Erythroblast (primary cell): Measurements from ENCODE around the gene RPL10A.
"Not testable (repeated sequence)": the region's sequence is repeated elsewhere in the genome, so short reads cannot be mapped to it uniquely, and the experiment has no call there.

Experiments
- DNase-seq, 2 experiments: peaks; one replicate each; lab custom pipeline; 2025; lab: John Stamatoyannopoulos, UW
- GATA1 ChIP-seq: IDR thresholded peaks from 2 replicates; pipeline ENCODE4 v1.6.1; 2011; ENCODE audit warnings: low read depth, mild to moderate bottlenecking, control low read depth, low read length, moderate library complexity
- POLR2A ChIP-seq: IDR thresholded peaks from 2 replicates; pipeline ENCODE4 v1.6.1; 2011; ENCODE audit warnings: mild to moderate bottlenecking, low read length

The RPL10A gene

DNA sequence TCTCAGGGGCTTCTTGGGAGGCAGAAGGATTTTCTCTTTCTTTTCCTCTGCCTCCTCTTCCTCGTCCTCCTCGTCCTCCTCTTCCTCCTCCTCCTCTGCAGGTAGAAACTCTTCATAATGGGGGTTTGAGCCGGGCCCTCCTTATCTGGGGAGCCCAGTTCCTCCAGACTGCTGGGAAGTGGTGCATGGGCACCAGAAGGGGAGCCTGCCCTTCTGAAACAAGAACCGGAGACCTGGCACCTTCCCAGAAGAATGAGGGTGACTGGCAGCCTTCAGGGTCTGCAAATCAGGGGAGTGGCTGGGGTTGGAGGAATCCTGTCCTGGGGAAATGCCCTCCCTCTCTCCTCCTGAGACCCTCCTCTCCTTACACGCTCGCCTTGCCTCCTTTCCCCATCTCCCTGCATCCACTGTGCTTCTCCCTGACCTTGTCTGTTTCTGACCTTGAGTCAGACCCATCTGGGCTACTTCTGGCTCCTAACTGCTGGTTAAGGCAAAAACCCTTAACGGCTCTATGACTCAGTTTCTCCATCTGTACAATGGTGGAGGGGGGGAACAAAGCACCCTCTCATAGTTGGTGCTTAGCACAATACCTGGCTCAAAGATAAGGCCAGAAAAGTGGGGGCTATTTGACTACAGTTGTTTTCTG lies 42.8 kb downstream of the RPL10A start:
- TF ChIP-seq GATA1 (no peak), POLR2A (no peak)
- no peak for DNase-seq

DNA sequence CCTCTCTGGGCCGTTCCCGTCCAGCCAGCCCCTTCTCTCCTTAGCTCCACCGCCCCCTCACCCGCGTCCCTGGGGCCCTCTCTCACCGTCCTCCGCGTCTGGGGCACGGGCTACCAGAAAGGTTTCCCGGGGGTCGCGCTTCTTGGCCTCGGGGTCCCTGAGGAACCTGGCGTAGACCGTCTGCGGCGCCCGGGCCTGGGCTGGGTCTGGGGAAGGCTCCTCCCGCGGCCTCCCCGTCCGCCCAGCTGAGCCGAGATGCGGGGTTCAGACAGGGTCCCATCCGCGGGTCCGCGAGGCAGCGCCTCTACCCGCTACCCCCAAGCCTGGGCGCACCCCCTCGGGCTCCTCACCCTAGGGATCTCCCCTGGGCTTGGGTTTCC lies 43.4 kb downstream of the RPL10A start:
- DNase-seq, result no peak
- TF ChIP-seq POLR2A (no peak), GATA1 (no peak)

DNA sequence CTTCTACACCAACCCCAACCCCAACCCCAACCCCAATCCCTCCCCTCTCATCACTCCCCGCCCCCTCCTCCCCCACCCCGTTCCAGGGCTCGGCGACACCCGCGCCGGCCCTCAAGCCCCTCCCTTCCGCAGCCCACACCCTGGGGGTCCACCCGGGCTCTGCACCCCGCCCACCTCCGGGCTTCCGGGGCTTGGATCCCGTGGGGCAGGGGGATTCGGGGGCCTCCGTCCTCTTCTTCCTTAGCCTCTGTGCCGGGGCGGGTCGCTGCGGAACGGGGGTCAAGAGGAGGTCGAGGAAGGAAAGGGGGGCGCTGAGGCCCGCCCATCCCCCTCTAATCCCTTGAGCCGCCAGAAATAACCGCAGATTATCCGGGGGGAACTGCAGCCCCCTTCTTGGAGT lies 43.8 kb downstream of the RPL10A start:
- no peak for TF ChIP-seq GATA1
- TF ChIP-seq POLR2A, result no peak
- no peak for DNase-seq

DNA sequence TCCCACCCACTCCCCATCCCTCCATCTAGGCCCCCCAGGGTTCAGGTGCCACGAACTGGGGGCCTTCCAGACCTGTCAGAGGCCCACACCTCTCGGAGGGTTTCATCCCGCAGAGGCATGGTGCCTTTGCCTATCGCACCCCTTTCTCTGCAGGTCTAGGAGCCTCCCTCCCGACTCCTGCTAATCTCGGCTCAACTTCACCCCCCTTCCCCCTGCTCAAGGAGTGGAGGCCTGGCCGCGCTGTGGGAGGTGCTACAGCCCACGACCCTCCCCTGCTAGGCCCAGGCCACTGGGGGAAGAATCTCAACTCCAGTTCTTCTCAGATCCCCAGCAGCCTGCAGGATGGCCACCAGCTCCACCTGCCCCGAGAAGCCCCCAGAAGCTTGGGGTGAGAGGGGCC lies 44.5 kb downstream of the RPL10A start, which contains the start of gene TULP1:
Gene TULP1 (minus strand): TSS at position 157 of the 400 bp plus-strand sequence. CDS start 38 bp downstream, at position 119.
- TF ChIP-seq POLR2A, result no peak
- TF ChIP-seq GATA1, result no peak
- DNase-seq, result no peak

DNA sequence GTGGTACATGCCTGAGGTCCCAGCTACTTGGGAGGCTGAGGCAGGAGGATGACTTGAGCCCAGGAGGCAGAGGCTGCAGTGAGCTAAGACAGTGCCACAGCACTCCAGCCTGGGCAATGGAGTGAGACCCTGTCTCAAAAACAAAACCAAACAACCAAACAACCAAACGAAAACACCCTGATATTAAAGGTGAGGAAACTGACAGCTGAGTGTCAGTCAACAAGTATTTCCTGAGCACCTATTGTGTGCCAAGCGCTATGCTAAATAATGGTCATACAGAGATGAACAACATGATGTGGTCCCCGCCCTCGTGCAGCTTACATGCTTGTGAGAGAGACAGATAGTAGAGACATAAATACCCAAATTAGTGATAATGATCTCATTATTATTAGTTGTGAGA lies 46.4 kb downstream of the RPL10A start:
- no peak for DNase-seq
- TF ChIP-seq GATA1 (no peak), POLR2A (no peak)

DNA sequence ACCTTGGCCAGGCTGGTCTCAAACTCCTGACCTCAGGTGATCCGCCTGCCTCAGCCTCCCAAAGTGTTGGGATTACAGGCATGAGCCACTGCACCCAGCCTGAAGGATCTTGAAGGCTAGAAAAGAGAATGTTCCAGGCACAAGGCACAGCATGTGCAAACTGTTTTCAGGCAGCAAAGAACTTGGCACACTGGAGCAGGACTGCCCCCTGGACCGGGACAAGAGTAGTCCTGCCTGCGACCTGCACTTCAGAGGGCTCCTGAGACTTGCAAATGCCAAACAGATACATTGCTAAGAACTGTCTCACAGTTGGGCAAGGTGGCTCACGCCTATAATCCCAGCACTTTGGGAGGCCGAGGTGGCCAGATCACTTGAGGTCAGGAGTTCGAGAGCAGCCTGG lies 47.7 kb downstream of the RPL10A start:
- not testable (repeated sequence) for DNase-seq

DNA sequence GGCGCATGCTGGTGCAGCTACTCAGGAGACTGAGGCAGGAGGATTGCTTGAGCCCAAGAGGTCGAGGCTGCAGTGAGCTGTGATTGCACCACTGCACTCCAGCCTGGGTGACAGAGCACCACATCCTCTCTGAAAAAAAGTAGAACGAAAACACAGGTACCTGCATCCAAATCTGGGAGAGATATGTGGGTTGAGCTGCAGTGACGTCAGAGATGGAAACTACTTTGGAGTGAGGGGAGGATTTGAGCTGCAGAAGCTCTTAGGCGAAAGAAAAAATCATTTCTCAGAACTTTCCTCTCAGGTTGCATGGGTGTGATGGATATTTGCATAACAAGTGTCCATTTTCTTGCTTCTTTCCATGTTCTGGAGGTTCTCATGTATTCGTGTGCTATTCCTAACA lies 48.5 kb downstream of the RPL10A start:
- no peak for DNase-seq
- TF ChIP-seq GATA1 (no peak), POLR2A (no peak)

DNA sequence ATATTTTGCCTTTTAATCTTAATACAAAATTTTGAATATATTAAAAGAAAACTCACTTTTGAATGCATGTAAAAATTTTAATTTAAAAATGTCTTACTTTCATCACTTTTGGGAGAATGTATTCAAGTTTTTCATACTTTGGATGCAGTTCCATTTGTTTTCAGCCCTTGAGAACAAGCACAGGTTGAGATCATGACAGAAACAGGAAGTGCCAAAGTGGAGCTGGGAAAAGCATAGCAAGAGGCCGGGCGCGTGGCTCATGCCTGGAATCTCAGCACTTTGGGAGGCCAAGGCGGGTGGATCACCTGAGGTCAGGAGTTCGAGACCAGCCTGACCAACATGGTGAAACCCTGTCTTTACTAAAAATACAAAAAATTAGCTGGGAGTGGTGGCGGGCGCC lies 49.8 kb downstream of the RPL10A start:
- DNase-seq, result not testable (repeated sequence)

DNA sequence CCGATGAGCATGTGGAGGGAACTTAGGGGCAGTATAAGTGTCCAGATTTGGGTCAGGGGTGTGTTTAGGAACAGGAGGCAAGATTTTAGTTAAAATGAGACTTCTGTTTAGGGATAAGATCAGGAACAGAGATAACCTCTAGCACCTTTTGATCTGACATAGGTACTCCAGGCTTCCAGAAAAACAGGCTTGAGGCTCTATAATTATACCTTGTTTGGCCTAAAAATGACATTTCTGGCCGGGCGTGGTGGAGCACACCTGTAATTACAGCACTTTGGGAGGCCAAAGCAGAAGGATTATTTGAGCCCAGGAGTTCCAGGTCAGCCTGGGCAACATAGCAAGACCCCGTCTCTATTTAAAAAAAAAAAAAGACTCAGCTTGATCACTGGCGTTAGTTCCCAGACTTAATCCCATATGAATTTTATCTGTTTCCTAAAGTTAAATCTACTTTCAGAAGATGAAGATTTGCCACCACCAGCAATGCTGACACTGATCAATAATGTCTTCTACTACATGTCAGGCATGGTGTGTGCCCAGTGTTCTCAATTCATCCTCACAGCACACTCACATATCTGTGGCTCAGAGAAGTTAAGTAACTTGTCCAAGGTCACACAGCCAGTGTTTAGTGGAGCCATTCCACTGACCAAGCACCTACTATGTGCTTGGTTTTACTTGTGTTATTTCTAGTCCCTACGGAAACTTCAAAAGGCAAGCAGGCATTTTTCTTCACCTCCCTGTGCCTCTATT lies 50.5 kb downstream of the RPL10A start:
- DNase-seq, result no peak
- TF ChIP-seq POLR2A, result no peak
- TF ChIP-seq GATA1, result no peak

DNA sequence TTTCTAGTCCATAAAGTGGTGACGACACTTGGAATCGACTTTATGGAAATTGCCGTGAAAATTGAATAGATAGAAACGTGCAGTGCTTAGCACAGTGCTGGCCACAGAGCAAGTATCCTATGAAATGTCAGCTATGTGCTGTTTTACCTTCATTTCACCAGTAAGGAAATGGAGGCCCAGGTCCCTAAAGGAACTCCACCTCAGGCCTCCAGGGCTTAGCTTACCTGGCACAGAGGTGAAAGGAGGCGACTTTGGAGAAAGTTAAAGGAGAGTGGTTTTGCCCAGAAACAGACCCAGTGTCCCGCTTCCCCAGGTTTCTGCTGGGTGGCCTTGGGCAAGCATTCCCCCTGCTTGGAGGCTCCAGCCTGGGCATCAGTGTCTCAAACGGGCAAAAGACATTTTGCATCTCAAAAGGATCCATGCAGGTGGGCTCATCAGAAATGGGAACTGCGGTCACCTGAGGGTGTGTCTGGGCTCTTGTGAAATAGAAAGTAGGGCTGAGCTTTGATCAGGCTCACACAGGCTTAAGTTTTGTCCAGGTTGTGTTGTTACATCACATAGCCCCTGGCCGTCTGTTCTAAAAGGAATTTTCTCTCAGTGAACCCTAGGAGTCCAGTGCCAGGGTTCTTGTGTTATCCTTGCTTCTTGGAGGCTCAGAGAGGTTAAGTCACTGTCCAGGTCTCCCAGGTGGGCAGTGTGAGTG lies 51.3 kb downstream of the RPL10A start:
- DNase-seq, result no peak

More for the DNA sequence above, 51.3 kb downstream of the RPL10A start:
- TF ChIP-seq GATA1 (no peak), POLR2A (no peak)
